Stimulated activated CD4-positive, alpha-beta T cell treated with anti-CD3 and anti-CD28 coated beads, Interleukin-4, amount 100 ng/mL, for 4 hours (primary cell): Measurements from ENCODE around the gene COL4A6.

Experiments
- DNase-seq, 2 experiments: peaks; one replicate each; pipeline ENCODE4 v3.0.0-alpha.2; 2020

COL4A6 gene

GRCh38 chrX:108132876-108133275 is 305.3 kb downstream of the COL4A6 start:
- no peak for DNase-seq

- DNase-seq, result no peak
Observed at GRCh38 chrX:108132034-108132433, 306.2 kb downstream of the COL4A6 start.

GRCh38 chrX:108131471-108131870 is 306.8 kb downstream of the COL4A6 start:
- DNase-seq, result no peak

GRCh38 chrX:108130889-108131288 is 307.3 kb downstream of the COL4A6 start:
- no peak for DNase-seq

- no peak for DNase-seq
Observed at GRCh38 chrX:108127152-108127551, 311.1 kb downstream of the COL4A6 start.

- no peak for DNase-seq
Observed at GRCh38 chrX:108126661-108127060, 311.6 kb downstream of the COL4A6 start.

GRCh38 chrX:108123591-108124366 is 314.4 kb downstream of the COL4A6 start:
- no peak for DNase-seq

- DNase-seq, result no peak
Observed at GRCh38 chrX:108122748-108123147, 315.5 kb downstream of the COL4A6 start.

GRCh38 chrX:108121291-108121690 is 316.9 kb downstream of the COL4A6 start:
- no peak for DNase-seq

- DNase-seq, result no peak
Observed at GRCh38 chrX:108117988-108118387, 320.2 kb downstream of the COL4A6 start.

- no peak for DNase-seq
Observed at GRCh38 chrX:108114541-108114940, 323.7 kb downstream of the COL4A6 start.
